ENCODE results near the gene HPS4. TPM values are rescaled to one million over a fixed set of nuclear protein-coding genes. Genes with fewer than 3 reads are reported as not detected.

Gene HPS4
- total and polyA plus RNA-seq, 2 experiments from 2014 or later, result 20.4 to 35.9 TPM

DNA sequence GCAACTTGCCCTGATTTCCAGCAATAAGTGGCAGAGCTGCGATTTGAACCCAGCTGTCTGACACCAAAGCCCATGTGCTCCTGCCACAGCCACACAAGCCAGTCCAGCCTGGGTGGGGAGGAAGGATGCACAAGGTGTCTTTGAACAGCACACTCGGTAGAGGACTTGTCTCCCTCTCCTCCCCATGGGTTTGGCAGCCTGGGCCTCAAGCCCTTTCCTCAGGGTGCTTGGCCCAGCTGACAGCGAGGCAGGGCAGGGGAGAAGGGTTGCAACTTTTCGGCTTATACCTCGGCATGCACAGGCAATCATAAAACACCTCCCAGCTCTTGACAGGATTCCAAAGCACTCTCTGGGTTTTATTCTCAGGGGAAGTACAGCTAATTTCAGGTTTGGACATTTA lies 35.2 kb downstream of the HPS4 start:
- no peaks in the 10 kb centered on the region for H3K9me3 ChIP-seq (ENCODE audit: low read depth)
- H3K4me1 ChIP-seq (ENCODE audit: low read depth), result peaks cover 21% of the 10 kb centered on the region
- peak overlapping the region; percentile 96 for H3K27ac ChIP-seq
- TF ChIP-seq CTCF (IDR thresholded peaks at IDR 0.05; ENCODE audit: low read depth, low read length), result no peak
- H3K27me3 ChIP-seq, result no peaks in the 10 kb centered on the region
- H3K4me3 ChIP-seq, result no peak overlapping the region
- H3K36me3 ChIP-seq, result peaks cover 10% of the 10 kb centered on the region
- peak in 1 of 2 donors; percentile 70 for DNase-seq (ENCODE audit: low read depth in 1 of 2, low spot score in 1 of 2)

DNA sequence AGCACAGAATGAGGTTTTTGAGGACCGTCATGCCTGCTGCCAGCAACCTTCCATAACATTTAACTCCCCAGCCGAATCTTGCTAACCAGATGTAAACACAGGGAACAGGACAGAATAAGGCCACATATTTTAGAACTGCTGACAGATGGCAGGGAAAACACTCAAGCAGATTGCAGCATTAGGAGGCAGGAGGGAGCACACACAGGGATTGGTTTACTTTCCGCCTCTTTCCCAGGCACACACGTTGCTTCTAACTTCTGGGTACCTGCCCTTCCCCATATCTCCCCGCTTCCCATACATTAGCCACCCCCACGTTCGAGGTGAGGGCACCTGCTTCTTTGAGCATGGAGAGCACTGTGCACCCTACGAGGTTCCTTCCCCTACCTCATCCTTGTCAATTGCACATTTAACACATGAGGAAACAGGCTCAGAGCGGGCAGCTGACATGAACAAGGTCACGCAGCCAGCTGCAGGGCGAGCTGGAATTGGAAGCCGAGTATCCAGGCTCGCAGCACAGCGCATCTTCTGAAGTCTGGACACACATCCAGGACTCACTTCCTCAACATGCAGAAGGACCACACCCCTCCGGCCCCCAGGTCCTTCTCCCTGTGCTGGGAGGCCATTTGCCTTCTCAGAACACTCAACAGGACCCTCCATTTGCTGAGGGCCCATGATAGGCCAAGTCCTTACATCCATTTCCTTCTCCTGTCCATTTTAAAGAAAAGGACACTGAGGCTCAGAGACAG lies 35.8 kb downstream of the HPS4 start:
- peaks cover 5% of the 10 kb centered on the region for H3K36me3 ChIP-seq
- H3K9me3 ChIP-seq (ENCODE audit: low read depth), result no peaks in the 10 kb centered on the region
- no peaks in the 10 kb centered on the region for H3K27me3 ChIP-seq
- H3K4me1 ChIP-seq (ENCODE audit: low read depth), result peaks cover 21% of the 10 kb centered on the region
- peak overlapping the region; percentile 96 for H3K27ac ChIP-seq
- no peak overlapping the region for H3K4me3 ChIP-seq
- no peak for DNase-seq (ENCODE audit: low read depth in 1 of 2, low spot score in 1 of 2)
- TF ChIP-seq CTCF (IDR thresholded peaks at IDR 0.05; ENCODE audit: low read depth, low read length), result no peak

DNA sequence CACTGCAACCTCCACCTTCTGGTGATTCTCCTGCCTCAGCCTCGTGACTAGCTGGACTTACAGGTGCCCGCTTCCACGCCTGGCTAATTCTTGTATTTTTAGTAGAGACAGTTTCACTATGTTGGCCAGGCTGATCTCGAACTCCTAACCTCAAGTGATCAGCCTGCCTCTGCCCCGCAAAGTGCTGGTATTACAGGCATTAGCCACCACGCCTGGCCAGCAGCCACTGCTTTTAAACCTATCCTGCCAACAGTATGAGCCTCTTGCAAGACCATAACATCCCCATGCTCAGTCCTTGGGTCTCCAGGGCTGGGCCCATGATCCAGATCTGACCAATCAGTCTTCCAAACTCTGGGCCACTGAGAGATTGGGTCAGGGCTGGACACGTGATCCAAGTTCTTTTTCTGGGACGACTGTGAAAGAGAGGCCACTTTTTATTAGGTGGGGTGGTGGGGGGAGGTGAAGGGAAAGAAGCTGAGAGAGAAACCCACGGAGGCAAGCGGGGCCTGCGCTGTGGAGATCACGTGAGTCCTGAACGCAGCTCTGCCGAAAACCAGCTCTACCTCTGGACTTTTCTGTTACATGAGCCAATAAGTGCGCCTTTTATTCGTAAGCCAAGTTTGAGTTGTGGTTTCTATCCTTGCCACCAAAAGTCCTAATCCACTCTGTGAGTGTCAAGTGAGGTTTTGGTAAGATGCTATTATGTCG lies 36.6 kb downstream of the HPS4 start:
- Histone ChIP-seq H3K4me1 (ENCODE audit: low read depth) (peaks cover 21% of the 10 kb centered on the region), H3K9me3 (ENCODE audit: low read depth) (no peaks in the 10 kb centered on the region), H3K4me3 (no peak overlapping the region), H3K36me3 (no peaks in the 10 kb centered on the region), H3K27me3 (no peaks in the 10 kb centered on the region), H3K27ac (no peak overlapping the region)
- TF ChIP-seq CTCF (IDR thresholded peaks at IDR 0.05; ENCODE audit: low read depth, low read length), result no peak
- no peak for DNase-seq (ENCODE audit: low read depth in 1 of 2, low spot score in 1 of 2)

GRCh38 chr22:26445577-26446275 lies 37.9 kb downstream of the HPS4 start:
- no peak overlapping the region for H3K27ac ChIP-seq
- H3K36me3 ChIP-seq, result no peaks in the 10 kb centered on the region
- no peaks in the 10 kb centered on the region for H3K27me3 ChIP-seq
- H3K9me3 ChIP-seq (ENCODE audit: low read depth), result no peaks in the 10 kb centered on the region
- peaks cover 21% of the 10 kb centered on the region for H3K4me1 ChIP-seq (ENCODE audit: low read depth)
- no peak for TF ChIP-seq CTCF (IDR thresholded peaks at IDR 0.05; ENCODE audit: low read depth, low read length)
- no peak for DNase-seq (ENCODE audit: low read depth in 1 of 2, low spot score in 1 of 2)
- no peak overlapping the region for H3K4me3 ChIP-seq

DNA sequence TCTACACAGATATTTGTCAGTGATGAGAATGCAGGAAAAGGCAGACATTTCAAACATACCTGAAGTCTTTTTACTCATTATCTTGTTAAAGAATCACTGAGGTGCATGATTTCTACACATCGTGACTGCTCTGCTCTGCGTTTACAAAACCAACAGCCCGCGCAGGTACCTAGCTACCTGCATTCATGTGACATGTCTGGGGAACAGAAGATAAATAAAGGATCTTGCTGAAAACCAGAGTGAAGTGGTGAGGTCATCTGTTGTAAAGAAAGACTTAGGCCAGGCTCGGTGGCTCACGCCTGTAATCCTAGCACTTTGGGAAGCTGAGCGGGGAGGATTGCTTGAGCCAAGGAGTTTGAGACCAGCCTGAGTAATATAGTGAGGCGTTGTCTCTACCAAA lies 38.8 kb downstream of the HPS4 start:
- DNase-seq (ENCODE audit: low read depth in 1 of 2, low spot score in 1 of 2), result no peak
- H3K27ac ChIP-seq, result no peak overlapping the region
- H3K4me3 ChIP-seq, result no peak overlapping the region
- no peaks in the 10 kb centered on the region for H3K27me3 ChIP-seq
- no peak for TF ChIP-seq CTCF (IDR thresholded peaks at IDR 0.05; ENCODE audit: low read depth, low read length)
- H3K36me3 ChIP-seq, result no peaks in the 10 kb centered on the region
- H3K4me1 ChIP-seq (ENCODE audit: low read depth), result peaks cover 21% of the 10 kb centered on the region
- H3K9me3 ChIP-seq (ENCODE audit: low read depth), result no peaks in the 10 kb centered on the region
